Mesodermal cell (in vitro differentiated cells): ENCODE measurements around the gene EARS2. TPM values are rescaled to one million over a fixed set of nuclear protein-coding genes. Genes with fewer than 3 reads are reported as not detected.
"Not testable (repeated sequence)": the region's sequence is repeated elsewhere in the genome, so short reads cannot be mapped to it uniquely, and the experiment has no call there.

Experiments used
- H3K27ac ChIP-seq: 2 replicates; pipeline ENCODE4 v1.7.0; 2013; ENCODE audit warnings: mild to moderate bottlenecking, low read depth, low read length, moderate library complexity; ENCODE audit not compliant: severe bottlenecking
- H3K36me3 ChIP-seq: 2 replicates; pipeline ENCODE4 v1.7.1; 2013; ENCODE audit warnings: mild to moderate bottlenecking, low read length, moderate library complexity; ENCODE audit not compliant: control insufficient read depth, insufficient read depth
- H3K4me1 ChIP-seq: one replicate; pipeline ENCODE4 v1.7.1; 2013; ENCODE audit warnings: mild to moderate bottlenecking, low read length; ENCODE audit not compliant: insufficient read depth, control insufficient read depth, poor library complexity, severe bottlenecking
- H3K4me3 ChIP-seq: 2 replicates; pipeline ENCODE4 v1.7.0; 2013; ENCODE audit warnings: low read length, control low read depth, mild to moderate bottlenecking; ENCODE audit not compliant: insufficient read depth, poor library complexity, severe bottlenecking; ENCODE audit errors: extremely low read depth
- H3K9me3 ChIP-seq: 2 replicates; pipeline ENCODE4 v1.7.1; 2013; ENCODE audit warnings: mild to moderate bottlenecking, low read length, moderate library complexity; ENCODE audit not compliant: control insufficient read depth
- WGBS, 2 experiments: methylation state at CpG; one replicate each; pipeline ENCODE4 v1.1.5; 2013; ENCODE audit warnings: missing lambda C conversion rate in 2 of 2; ENCODE audit not compliant: insufficient coverage in 2 of 2; 5-methylcytosine and 5-hydroxymethylcytosine counted together
- polyA plus RNA-seq, 2 experiments: library from polyadenylated mRNA; stranded (reverse); fragments of 50-300 nt; gene quantifications; one replicate each; pipeline ENCODE4 v1.2.3, GENCODE V29; 2013

EARS2 gene
- 20.3 TPM for polyA plus RNA-seq (2013, experiment 1 of 2)
- polyA plus RNA-seq (2013, experiment 2 of 2): 15.7 TPM

DNA sequence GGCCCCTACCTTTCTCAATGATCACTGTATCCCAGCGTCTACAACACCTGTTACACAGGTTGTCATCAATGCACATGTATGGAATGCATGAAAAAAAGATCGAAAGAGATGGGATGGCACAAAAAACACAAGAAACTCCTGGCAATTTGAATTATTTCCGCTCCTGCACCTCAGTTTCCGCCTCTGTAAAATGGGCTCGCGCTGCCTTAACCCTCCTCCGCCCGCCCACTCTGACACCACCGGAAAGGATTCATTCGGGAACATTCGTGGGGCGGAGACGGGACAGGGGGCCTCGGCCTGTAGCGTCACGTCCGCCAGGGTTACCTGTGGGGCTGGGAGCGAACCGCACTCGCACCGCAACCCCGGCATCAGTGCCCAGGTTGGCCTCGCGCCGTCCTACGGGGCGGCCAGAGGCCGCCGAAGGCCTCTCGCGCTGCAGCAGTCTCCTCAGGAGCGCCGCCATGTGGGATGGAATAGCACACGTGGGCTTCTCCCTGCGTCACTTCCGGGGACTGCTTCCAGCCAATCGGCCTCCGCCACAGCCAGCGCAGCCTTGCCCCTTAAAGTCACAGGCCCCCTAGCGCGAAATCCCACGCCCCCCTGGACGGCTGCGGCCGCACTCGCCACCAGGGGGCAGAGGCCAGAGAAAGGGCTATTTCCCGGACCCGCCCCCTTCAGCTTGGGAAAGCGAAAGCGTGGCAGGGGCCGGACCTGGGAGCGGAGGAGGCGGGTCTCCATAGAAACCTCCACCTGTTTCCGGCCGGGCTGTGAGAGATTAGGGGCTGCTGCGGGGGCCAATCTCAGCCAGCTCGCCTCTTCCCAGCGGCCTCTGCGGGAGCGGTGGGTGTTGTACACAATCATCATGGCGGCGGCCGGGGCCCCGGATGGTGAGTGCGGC, at the start of gene EARS2, which contains the start of gene UBFD1:
Gene EARS2, minus strand, starts transcription at position 470 of the 898 bp plus-strand sequence. Its CDS starts 7 bp downstream, at position 463.
Gene UBFD1, plus strand, starts transcription at position 847 of the 898 bp plus-strand sequence. Its CDS starts 16 bp downstream, at position 863.
- Histone ChIP-seq H3K36me3 (peaks cover 45% of the 10 kb centered on the region), H3K4me1 (peaks cover 3% of the 10 kb centered on the region), H3K9me3 (no peaks in the 10 kb centered on the region), H3K27ac (peak within 1 kb of the TSS; percentile 89), H3K4me3 (peak within 1 kb of the TSS; percentile 79)
- 2 to 3% methylated on average over 64 to 65 of the region's 65 CpGs for WGBS, 2 experiments

- Histone ChIP-seq H3K4me1 (peaks cover 4% of the 10 kb centered on the region), H3K27ac (peak overlapping the region; percentile 2), H3K36me3 (peaks cover 35% of the 10 kb centered on the region), H3K4me3 (no peak overlapping the region), H3K9me3 (no peaks in the 10 kb centered on the region)
- WGBS, 2 experiments: 67 to 89% methylated on average over 2 to 3 of the region's 11 CpGs
Observed at GRCh38 chr16:23597003-23597756, 40.0 kb upstream of the EARS2 start.

GRCh38 chr16:23595951-23596720, 39.0 kb upstream of the EARS2 start, which contains the start of gene NDUFAB1:
TSS of gene NDUFAB1 (minus strand) at chr16:23596316. CDS start at chr16:23596290, 26 bp downstream.
- peaks cover 4% of the 10 kb centered on the region for H3K4me1 ChIP-seq

DNA sequence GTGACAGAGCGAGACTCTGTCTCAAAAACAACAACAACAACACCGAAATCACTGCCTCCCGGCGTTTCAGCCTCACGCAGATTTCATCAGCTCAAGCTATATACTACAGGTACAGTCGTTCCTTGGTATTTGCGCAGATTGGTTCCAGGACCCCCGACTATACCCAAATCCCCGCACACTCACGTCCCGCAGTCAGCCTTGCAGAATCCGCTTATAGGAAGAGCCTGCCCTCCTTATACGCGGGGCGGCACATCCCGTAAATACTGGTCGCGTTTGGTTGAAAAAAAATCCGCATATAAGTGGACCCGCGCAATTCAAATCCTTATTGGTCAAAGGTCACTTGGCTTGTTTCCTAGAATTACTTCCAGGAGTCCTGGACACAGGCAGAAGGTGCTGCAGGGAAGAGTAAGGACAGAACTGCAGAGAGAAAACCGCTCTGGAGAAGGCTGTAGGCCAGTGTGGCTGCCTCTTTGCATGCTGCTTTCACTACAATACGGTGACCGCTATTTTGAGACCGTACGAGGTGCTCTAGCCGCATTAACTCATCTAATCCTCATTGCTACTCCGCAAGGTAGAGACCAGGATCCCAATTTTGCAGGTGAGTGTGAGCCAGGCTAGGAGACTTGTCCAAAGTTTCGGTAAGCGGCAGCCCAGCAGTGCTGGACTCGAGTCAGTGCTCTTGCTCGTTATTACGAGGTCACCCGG, 38.2 kb upstream of the EARS2 start:
- 18 to 24% methylated on average over 33 to 34 of the region's 34 CpGs for WGBS, 2 experiments
- Histone ChIP-seq H3K4me1 (peaks cover 4% of the 10 kb centered on the region), H3K36me3 (peaks cover 43% of the 10 kb centered on the region), H3K27ac (peak overlapping the region; percentile 49), H3K9me3 (no peaks in the 10 kb centered on the region), H3K4me3 (peak overlapping the region; percentile 100)

More at GRCh38 chr16:23595951-23596720, 39.0 kb upstream of the EARS2 start, which contains the start of gene NDUFAB1:
- Histone ChIP-seq H3K4me3 (peak within 1 kb of the TSS; percentile 100), H3K36me3 (peaks cover 38% of the 10 kb centered on the region), H3K27ac (peak within 1 kb of the TSS; percentile 49), H3K9me3 (no peaks in the 10 kb centered on the region)
- WGBS, 2 experiments: 2 to 3% methylated on average over 58 to 65 of the region's 67 CpGs

DNA sequence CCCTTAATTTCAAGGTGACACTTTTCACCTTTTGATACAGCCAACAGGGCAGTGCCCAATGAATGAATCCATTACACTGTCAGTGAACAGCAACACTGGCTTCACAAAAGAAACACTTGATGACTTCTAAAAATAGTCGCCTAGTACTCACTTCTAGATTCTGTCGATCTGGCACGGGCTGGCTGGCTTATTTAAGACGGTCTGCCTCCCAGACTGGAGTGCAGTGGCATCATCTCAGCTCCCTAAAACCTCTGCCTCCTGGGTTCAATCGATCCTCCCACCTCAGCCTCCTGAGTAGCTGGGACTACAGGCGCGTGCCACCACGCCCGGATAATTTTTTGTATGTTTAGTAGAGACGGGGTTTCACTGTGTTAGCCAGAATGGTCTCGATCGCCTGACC, 37.0 kb upstream of the EARS2 start:
- Histone ChIP-seq H3K4me3 (no peak overlapping the region), H3K9me3 (no peaks in the 10 kb centered on the region), H3K27ac (no peak overlapping the region), H3K36me3 (peaks cover 55% of the 10 kb centered on the region), H3K4me1 (peaks cover 4% of the 10 kb centered on the region)
- WGBS, 2 experiments: 90 to 95% methylated on average over 10 of the region's 12 CpGs

DNA sequence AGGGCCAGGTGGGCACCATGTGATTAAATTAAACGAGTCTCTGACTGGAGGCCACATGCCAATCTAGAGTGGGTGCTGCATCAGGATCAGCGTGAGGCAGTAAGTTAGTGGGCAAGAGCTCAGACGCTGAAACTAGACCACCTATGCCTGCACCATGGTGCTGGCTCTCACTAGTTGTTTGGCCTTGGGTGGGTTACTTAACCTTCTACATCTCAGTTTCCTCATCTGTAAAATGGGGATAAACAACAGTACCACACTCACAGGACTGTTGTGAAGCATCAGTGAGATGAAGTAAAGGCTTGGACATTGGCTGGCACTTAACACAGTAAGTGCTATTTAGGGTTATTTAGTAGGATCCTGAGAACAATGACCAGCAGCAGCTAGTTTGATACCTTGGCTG, 33.0 kb upstream of the EARS2 start:
- Histone ChIP-seq H3K4me1 (peaks cover 4% of the 10 kb centered on the region), H3K4me3 (no peak overlapping the region), H3K9me3 (no peaks in the 10 kb centered on the region), H3K27ac (no peak overlapping the region), H3K36me3 (peaks cover 95% of the 10 kb centered on the region)
- 67 to 100% methylated on average over 1 to 2 of the region's 3 CpGs for WGBS, 2 experiments

DNA sequence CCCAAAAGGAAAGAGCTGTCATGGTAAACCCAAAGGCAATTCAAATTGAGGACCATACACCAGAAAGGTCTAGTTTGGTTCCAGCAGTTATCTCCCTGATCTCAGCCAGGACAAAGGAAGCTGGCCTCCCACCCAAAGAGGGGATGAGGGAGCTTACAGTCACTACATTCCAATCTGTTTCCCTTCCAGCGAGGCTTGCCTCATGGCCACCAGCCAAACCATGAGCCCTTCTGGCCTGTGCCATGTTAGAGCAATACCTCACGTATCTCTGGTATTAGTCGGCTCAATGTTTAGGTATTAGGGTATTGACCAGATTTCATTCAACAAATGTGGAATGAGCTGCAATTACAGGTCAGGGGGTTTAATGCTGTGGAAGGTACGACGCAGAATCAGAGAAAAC, 30.6 kb upstream of the EARS2 start:
- H3K27ac ChIP-seq: no peak overlapping the region
- H3K36me3 ChIP-seq: peaks cover 87% of the 10 kb centered on the region
- 88 to 100% methylated on average over 2 to 5 of the region's 5 CpGs for WGBS, 2 experiments

DNA sequence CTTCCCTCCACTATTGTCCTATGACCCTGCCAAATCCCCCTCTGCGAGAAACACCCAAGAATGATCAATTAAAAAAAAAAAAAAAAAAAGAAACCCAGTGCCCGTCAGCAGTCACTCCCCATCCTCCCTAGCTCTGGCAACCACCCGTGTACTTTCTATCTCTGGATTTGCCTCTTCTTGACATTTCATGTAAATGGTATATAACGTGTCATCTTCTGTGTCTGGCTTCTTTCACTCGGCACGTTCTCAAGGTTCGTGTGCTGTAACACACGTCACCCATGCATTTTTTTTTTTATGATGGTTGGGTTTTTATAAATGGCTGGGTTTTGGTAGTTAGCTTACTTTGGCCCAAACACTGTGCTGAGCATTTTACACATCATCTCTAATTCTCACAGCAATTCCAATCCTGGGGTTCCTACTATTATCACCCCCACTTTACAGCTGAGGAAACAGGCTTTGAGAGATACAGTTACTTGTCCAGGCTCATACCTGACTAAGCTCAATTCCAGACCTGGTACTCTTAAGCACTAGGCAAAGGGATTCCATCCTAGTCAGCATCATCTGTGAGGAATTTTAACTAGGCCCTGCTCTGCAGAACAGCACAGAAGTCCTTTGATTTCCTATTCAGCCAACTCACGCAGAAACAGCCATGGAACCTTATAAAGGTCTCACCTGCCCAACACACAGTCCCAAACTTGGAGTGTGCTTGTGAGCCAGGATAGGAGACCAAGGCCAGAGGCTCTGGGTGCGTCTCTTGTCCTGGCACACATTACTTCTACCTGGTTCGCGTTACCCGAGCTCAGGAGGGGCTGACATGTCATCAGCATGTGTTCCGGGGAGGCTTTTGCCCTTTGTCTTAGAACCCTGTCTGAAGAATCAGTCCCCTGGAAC, 27.3 kb upstream of the EARS2 start:
- Histone ChIP-seq H3K27ac (peak overlapping the region; percentile 0), H3K9me3 (no peaks in the 10 kb centered on the region), H3K4me1 (no peaks in the 10 kb centered on the region), H3K36me3 (peaks cover 84% of the 10 kb centered on the region), H3K4me3 (no peak overlapping the region)
- WGBS, 2 experiments: 95 to 97% methylated on average over 5 to 12 of the region's 14 CpGs

More for the DNA sequence above, 30.6 kb upstream of the EARS2 start:
- Histone ChIP-seq H3K4me3 (no peak overlapping the region), H3K9me3 (no peaks in the 10 kb centered on the region), H3K4me1 (no peaks in the 10 kb centered on the region)

DNA sequence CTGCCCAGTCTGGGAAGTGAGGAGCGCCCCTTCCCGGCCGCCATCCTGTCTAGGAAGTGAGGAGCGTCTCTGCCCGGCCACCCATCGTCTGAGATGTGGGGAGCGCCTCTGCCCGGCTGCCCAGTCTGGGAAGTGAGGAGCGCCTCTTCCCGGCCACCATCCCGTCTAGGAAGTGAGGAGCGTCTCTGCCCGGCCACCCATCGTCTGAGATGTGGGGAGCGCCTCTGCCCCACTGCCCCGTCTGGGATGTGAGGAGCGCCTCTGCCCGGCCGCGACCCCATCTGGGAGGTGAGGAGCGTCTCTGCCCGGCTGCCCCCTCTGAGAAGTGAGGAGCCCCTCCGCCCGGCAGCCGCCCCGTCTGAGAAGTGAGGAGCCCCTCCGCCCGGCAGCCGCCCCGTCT, 26.1 kb upstream of the EARS2 start:
- H3K36me3 ChIP-seq: peaks cover 83% of the 10 kb centered on the region
- H3K9me3 ChIP-seq, H3K4me1 ChIP-seq, H3K4me3 ChIP-seq, H3K27ac ChIP-seq: not testable (repeated sequence)
- WGBS, 2 experiments: 92 to 100% methylated on average over 3 to 13 of the region's 30 CpGs
